ENCODE data around the gene SEC14L1.

The SEC14L1 gene

DNA sequence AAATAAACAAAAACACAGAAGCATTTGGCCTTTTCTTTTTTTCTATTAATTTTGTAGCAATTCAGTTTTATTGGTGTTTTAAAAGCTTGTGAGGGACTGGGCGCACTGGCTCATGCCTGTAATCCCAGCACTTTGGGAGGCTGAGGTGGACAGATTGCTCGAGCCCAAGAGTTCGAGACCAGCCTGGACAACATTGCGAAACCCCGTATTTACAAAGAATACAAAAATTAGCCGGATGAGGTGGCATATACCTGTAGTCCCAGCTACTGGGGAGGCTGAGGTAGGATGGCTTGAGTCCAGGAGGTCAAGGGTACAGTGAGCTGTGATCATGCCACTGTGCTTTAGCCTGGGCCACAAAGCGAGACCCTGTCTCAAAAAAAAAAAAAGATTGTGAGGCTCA, 53.4 kb downstream of the SEC14L1 start:
- no peak for DNase-seq

DNA sequence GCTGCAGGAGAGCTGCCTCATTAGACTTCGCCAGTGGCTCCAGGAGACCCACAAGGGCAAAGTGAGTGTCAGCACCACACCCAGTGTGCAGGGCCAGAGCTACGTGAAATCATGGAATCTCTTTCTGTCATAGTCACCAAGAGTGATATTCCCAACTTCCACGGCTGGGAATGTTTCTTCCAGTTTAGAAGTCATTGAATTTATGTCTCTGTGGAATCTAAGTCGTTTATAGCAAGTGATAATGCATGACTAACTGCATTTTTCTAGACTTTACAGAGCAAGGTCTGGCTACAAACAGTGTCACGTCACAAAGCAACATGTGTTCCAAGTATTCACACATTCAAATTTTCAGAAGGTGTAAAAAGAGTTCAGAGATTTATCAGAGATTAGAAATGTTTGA, 55.5 kb downstream of the SEC14L1 start:
- no peak for DNase-seq

DNA sequence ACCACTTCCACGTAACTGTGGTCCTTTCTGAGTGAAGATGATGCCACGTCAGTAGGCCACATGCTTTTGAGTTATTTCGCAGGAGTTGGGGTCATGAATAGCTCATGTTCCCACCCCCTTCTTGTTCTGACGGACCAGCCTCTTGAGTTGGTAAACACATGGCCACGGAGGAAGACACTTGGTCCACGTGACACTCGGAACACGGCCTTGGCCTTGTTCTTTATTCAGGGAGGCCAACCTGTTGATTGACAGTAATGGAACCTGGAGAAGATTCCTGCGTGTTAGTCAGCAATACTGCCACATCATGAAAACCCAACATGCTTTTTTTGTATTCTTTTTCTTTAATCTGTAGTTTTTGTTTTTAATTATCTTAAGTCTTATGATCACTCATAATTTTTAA, 56.3 kb downstream of the SEC14L1 start:
- no peak for DNase-seq

GRCh38 chr17:77200711-77201110, 59.9 kb downstream of the SEC14L1 start:
- no peak for DNase-seq

DNA sequence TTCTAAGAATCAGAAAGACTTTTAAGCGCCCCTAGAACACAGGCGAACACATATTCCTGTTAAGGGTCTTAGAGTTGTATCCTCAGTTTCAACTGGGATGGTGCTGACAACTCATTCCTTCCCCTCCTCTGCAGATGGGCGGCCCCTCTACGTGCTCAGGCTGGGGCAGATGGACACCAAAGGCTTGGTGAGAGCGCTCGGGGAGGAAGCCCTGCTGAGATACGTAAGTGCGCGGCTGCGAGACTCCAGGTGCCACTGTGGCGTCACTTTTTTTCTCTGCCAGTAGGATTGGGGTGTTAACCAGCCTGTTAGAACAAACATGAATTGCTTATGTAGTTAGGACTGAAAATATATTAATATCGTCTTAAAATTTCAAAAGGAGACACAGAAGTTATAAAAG, 62.7 kb downstream of the SEC14L1 start:
- DNase-seq = no peak

GRCh38 chr17:77203846-77204245, 63.1 kb downstream of the SEC14L1 start:
- no peak for DNase-seq

DNA sequence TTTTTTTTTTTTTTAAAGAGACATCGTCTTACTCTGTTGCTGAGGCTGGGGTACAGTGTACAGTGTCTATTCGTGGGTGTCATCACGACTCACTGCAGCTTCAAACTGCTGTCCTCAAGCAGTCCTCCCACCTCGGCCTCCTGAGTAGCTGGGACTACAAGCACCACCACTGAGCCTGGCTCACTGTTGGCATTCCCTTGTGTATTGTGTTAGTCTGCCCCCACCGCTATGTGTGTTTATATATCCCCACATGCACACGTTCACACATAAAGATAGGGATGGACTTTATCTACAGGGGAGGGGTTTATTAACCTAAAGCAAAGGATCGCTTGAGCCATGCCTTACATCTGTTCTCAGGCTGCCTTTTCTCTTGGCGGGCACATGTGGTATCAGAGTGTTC, 63.8 kb downstream of the SEC14L1 start:
- no peak for DNase-seq

GRCh38 chr17:77205396-77206125, 64.8 kb downstream of the SEC14L1 start:
- no peak for DNase-seq

DNA sequence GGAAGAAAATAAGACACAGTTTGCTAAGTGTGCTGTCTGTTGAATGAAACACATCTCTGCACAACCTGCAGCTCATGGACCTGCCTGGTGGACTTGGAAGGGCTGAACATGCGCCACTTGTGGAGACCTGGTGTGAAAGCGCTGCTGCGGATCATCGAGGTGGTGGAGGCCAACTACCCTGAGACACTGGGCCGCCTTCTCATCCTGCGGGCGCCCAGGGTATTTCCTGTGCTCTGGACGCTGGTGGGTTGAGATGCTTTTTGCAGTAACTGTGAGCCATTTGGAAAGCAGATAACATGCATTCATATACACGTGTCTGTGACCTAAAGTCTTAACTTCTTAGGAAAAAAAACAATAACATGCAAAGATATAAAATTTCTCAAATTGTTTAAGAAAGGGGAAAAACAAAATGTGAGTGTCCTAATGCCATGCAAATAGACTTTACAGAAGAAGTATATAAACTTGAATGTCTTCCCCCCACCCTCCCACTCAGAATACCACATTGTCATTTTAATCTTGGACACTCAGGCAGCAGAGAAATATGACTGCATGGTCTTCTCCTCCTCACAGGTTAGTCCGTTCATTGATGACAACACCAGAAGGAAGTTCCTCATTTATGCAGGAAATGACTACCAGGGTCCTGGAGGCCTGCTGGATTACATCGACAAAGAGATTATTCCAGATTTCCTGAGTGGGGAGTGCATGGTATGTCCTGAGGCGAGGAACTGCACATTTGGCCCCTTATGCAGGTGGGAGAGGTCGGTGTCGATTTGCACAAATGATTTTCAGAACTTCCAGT, 65.6 kb downstream of the SEC14L1 start:
- DNase-seq = no peak

DNA sequence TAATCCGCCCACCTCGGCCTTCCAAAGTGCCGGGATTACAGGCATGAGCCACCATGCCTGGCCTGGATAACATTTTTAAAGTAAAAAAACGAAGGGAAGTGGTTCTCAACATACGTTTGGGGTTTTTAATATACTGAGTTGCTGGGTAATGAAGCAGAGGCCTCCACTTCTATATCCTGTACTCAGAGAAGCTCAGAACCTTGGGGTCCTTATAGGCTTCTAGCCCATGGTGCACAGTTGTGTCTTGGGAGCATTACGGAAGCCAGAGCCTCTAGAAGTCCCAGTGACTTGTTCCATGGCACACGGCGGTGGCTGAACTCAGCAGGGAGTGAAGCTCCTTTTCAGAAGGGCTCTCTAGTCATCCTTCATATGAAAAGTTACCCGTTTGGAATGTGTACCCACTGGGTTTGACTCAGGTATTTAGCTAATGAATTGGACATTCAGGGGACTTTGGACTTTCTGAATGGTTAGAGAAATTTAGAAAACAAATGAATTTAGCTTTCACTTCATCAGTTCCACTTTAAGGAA, 67.0 kb downstream of the SEC14L1 start:
- DNase-seq = no peak

GRCh38 chr17:77208217-77208808, 67.5 kb downstream of the SEC14L1 start:
- DNase-seq = no peak

- DNase-seq = no peak
Measured at GRCh38 chr17:77208856-77209255, 68.1 kb downstream of the SEC14L1 start.

- DNase-seq = no peak
Measured at GRCh38 chr17:77209330-77209748, 68.6 kb downstream of the SEC14L1 start.

- DNase-seq = no peak
Measured at GRCh38 chr17:77210331-77210730, 69.6 kb downstream of the SEC14L1 start.

DNA sequence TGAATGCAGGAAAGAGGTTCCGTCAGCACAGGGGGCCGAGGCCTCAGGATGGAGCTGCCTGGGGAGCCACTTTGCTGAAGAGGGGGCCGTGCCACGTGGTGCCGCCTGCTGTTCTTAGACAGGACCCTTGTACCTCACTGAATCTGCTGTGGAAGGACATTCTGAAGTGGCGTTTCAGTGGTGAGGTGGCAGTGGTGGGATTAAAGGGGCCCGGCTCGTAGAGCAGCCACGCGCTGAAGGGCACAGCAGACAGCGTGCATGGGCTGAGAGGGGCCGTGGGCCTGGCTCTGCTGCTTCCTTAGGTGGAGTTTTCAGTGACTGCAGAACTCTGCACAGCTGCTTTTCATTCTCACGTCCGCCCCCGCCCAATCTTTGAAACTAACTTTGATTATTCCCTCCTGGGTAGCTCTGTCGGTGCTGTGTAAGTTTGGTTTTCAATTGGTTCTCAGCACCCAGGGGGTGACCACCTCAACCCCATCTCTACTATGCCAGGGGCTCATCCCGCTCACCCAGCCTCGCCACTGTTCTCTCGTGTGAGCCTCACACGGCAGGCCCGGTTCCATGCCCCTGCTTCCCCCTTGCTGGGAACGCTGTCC, 70.3 kb downstream of the SEC14L1 start:
- no peak for DNase-seq

DNA sequence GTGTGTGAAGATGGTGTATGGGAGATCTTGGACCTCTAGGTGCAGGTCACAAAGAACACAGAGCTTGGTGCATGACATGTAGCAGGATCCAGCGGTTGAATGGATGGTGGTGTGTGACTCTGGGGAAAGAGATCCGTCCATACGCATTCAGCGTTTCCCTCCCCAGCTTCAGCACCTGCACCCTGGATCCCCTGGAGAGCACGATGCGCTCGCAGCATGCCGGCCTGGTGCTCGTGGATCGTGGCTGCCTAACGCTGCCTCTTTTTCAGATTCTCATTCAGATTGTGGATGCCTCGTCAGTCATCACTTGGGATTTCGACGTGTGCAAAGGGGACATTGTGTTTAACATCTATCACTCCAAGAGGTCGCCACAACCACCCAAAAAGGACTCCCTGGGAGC, 70.9 kb downstream of the SEC14L1 start:
- no peak for DNase-seq

GRCh38 chr17:77212081-77212832, 71.5 kb downstream of the SEC14L1 start:
- DNase-seq = no peak

GRCh38 chr17:77212833-77213777, 72.3 kb downstream of the SEC14L1 start:
- DNase-seq = no peak

GRCh38 chr17:77213778-77214132, 73.0 kb downstream of the SEC14L1 start:
- no peak for DNase-seq

GRCh38 chr17:77214328-77214727, 73.6 kb downstream of the SEC14L1 start:
- no peak for DNase-seq

- DNase-seq = no peak
Measured at GRCh38 chr17:77214743-77215142, 74.0 kb downstream of the SEC14L1 start.

DNA sequence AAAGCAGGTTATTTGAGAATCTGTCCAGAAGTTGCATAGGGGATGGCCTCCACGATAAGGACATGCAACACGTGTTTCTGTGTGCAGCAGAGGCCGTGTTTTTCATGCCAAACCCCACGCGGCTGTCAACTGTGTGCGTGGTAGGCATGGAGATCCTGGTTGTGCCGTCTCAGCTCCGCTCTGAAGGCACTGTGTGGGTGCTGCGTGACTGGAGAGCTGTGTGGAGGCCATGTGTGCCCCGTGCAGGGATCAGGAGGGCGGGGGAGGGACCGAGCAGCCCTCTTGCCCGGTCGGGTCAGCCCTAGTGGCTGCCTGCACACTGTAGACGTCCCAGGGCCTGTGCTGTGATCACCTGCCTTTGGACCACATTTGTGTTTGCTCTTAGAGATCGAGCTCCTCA, 74.5 kb downstream of the SEC14L1 start:
- DNase-seq = no peak

All from activated naive CD4-positive, alpha-beta T cell (primary cell).